ENCODE results near the gene SLC1A1.

DNA sequence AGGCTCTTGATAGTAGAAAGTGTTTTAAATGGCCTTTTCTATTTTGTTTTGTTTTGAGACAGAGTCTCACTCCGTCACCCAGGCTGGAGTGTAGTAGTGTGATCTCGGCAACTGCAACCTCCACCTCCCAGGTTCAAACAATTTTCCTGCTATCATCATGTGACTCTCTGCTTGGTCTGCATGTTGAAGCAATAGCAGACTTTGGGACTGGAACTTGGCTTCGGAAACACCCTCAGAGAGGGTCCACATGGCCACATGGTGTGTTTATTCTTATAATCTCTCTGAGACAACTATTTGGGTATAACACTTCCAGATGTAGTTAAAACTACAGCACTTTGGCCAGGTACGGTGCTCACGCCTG is 10.9 kb downstream of the SLC1A1 start:
- peak; percentile 50 for TF ChIP-seq POLR2A (IDR thresholded peaks at IDR 0.05)
- TF ChIP-seq, protein P1, sequence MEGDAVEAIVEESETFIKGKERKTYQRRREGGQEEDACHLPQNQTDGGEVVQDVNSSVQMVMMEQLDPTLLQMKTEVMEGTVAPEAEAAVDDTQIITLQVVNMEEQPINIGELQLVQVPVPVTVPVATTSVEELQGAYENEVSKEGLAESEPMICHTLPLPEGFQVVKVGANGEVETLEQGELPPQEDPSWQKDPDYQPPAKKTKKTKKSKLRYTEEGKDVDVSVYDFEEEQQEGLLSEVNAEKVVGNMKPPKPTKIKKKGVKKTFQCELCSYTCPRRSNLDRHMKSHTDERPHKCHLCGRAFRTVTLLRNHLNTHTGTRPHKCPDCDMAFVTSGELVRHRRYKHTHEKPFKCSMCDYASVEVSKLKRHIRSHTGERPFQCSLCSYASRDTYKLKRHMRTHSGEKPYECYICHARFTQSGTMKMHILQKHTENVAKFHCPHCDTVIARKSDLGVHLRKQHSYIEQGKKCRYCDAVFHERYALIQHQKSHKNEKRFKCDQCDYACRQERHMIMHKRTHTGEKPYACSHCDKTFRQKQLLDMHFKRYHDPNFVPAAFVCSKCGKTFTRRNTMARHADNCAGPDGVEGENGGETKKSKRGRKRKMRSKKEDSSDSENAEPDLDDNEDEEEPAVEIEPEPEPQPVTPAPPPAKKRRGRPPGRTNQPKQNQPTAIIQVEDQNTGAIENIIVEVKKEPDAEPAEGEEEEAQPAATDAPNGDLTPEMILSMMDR (IDR thresholded peaks at IDR 0.05) = no peak
